ENCODE results near the gene SUGP2.

The SUGP2 gene

DNA sequence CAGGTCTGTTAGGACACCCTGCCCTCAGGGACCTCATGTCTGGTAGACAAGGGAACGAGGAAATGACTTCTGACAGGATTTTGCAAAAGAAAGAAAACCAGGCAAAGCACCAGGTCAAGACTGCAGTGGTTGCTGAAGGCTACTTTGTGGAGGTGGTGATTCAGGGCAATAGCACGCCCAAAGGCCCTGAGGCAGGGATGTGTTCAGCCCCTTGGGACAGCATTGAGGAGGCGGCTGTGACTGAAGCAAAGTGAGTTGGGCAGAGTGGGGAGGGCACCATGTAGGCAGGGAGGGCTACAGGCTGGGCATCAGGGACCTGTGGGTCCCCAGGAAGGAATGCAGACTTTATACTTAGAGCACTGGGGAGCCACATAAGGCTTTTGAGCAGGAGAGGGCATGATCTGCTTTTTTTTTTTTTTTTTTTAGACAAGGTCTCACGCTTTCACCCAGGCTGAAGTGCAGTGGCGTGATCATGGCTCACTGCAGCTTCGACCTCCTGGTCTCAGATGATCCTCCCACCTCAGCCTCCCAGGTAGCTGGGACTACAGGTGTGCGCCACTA lies 81.5 kb downstream of the SUGP2 start:
- no peak for DNase-seq (ENCODE audit: low read depth in 2 of 2)

- DNase-seq (ENCODE audit: low read depth in 2 of 2): no peak
These were observed 83.5 kb downstream of the SUGP2 start for GRCh38 chr19:18949858-18950257.

DNA sequence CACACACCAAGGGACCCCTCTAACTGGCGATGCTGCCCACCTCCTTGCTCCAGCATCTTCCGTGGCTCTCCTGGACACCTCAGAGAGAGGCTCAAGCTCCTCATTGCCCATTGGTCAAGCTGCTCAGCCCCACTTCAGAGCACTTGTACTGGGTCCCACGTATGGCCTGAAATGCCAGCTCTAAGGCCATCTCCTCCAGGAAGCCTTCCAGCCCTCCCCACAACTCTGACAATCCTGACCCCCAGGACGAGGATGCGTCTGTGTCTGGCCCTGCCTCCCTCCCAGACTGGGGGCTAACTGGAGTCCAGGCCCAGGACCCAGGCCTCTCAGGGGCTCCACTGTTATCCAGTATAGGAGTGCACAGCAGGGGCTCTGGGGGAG lies 84.4 kb downstream of the SUGP2 start:
- no peak for DNase-seq (ENCODE audit: low read depth in 2 of 2)

DNA sequence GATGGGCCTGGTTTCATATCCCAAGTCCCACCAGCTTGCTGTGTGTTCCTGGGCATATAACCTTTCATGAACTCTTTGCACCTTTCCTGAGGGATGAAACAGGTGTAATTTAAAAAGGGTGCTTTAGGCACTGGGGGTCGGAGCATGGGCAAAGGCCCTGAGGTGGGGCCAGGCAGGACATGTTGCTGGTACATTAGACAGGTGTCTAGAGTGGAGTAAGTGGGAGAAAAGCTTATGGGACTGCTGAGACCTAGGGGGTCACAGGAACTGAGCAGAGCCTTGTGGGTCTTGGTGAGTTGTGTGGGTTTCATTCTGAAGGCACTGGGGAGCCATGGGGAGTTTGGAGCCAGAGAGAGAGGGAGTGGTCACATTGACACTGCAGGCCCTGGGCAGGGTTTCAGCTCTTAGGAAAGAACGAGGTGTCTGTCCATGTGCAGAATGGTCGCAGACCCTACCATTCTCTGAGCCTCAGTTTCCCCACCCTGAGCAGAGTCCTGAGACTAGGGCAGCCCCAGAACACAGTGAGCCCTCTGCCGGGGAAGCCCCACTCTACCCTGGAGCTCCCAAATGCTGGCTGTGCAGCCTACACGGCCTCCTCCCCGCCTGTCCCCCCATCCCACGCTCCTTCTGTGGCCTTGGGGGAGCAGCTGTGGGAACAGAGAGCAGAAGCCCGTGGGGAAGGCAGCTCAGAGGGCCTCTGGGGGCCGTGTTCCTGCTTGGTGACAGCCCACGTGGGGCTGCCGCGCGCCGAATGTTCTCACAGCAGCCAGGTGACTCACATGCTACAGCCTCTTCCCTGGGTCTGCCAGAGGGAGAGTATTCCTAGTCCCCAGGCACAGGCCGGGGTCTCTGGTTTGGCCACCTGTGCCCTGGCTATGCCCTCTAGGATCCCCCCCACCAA lies 85.0 kb downstream of the SUGP2 start:
- no peak for DNase-seq (ENCODE audit: low read depth in 2 of 2)

DNA sequence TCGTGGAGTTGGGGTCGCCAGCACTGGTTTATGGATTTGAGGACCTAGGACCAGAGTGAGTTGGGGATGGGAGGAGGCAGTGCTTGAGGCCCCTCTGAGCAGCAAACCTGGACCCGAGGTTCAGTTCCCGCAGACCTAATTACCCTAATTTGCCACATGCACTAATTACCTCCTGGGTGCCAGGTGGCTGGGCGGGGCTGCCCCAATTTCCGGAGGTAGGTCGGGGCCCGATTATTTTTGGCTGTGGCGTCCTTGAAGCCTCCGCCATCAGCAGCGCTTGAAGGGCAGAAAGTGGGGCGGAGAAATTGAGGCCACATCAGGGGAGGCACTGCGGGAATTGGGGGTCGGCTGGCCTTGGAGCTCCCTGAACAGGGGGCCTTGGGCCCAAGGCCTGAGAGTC lies 86.4 kb downstream of the SUGP2 start:
- DNase-seq (ENCODE audit: low read depth in 2 of 2): no peak

GRCh38 chr19:18946335-18946734 lies 87.0 kb downstream of the SUGP2 start:
- DNase-seq (ENCODE audit: low read depth in 2 of 2): no peak

DNA sequence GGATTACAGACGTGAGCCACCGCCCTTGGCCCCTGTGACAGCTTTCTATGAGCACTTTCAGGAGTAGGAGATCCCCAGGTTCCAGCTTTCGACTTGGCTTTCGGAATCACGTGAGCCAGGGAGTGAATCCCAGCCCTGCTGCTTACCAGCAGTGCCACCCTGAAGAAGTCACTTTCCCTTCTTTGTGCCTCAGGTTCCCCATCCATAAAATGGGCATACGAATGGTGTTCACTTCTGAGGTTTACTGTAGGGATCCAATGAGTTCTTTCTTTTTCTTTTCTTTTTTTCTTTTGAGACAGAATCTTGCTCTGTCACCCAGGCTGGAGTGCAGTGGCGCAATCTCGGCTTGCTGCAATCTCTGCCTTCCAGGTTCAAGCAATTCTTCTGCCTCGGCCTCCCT lies 88.0 kb downstream of the SUGP2 start:
- DNase-seq (ENCODE audit: low read depth in 2 of 2): no peak

DNA sequence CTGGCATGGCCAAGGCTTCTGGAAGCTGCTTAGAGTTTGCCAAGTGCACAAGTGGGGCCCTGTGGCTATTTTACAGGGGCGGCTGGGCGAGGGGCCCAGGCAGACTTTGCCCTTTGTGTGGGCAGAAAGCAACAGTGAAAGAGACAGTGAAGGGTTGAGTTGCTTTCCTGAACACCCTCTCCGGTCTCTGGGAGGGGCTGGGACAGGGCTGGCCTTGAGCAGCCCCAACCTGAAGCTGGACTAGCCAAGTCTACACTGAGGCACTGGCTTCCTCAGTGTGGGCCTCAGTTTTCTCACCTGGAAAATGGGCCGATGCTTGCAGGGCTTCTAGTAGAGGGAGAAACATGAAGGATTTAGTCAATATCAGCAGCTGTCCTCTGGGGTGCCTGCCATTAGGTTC lies 89.9 kb downstream of the SUGP2 start:
- DNase-seq (ENCODE audit: low read depth in 2 of 2): no peak

DNA sequence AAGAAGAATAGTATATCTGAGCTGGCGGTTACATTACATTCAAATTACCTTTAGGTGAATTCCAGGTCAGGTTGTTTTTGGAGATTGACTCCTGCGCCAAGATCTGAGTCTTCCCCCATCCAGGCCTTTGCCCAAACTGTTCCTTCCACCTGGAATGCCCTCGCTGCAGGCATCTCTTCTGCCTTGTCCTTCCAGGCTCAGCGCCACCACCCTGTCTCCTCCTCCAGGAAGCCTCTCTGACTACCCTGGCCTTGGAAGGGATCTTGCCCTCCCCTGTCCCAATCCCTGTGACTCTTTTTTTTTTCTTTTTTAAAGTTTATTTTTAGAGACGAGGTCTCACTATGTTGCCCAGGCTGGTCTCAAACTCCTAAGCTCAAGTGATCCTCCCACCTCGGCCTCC lies 90.6 kb downstream of the SUGP2 start:
- DNase-seq (ENCODE audit: low read depth in 2 of 2): no peak

GRCh38 chr19:18941628-18942354 lies 91.5 kb downstream of the SUGP2 start:
- DNase-seq (ENCODE audit: low read depth in 2 of 2): no peak
